ENCODE measurements around the gene ZNF212. TPM values are rescaled to one million over a fixed set of nuclear protein-coding genes. Genes with fewer than 3 reads are reported as not detected.
"Not testable (repeated sequence)": the region's sequence is repeated elsewhere in the genome, so short reads cannot be mapped to it uniquely, and the experiment has no call there.

ZNF212 gene
- total and polyA plus RNA-seq, 4 experiments from 2014 or later: 4.5 to 24.0 (median 15.4) TPM

DNA sequence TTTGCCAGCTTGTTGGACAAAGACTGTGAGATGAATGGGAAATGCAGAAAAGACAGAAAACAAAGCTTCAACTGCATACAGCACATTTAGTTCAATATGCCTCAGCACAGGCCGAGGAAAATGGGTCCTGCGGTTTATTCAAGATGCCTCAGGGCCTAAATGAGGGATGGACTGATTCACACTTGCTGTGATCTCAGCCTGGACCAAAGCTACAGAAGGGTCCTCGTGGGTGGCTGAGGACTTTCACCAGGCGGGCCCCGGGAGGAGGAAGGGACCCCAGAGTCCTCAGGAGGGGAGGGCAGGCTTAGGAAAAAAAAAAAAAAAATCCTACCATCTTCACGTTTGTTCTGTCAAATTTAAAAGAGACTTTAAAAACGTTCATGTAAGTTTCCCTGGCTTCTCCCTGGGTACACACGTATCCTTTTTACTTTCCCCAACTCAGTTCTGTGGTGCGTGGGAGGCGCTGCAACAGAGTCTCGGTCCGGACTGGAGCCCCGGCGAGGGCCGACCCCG lies 21.9 kb downstream of the ZNF212 start:
- Mint-ChIP-seq H3K4me1 (peaks cover 13 to 33% (median 21%) of the 10 kb centered on the region in 4 donors), H3K4me3 (peak overlapping the region; percentile 84 to 92 (median 87)), H3K27ac (peak overlapping the region; percentile 87 to 95 (median 92)), H3K36me3 (peaks cover 4 to 15% of the 10 kb centered on the region in 2 donors), H3K9me3 (no peaks in the 10 kb centered on the region), H3K27me3 (no peaks in the 10 kb centered on the region)
- DNase-seq: peak in 1 of 5 donors; percentile 21
- intact Hi-C loops (cut with micrococcal nuclease): loop anchor here (10.0 kb wide), 1 partner anchor 277 kb away; no protein-coding TSS in a partner anchor
- ChIA-PET CTCF (ENCODE audit: partially characterized antibody) (interaction anchor here (0.6 to 4.3 kb wide), 14 partner anchors 9 to 593 kb away, joined by 3 to 63 read pairs (median 5); partner anchors contain the start of genes PDIA4, ZNF212 and ZNF777), POLR2A (ENCODE audit: partially characterized antibody) (interaction anchor here (0.9 to 4.9 kb wide), 17 partner anchors 9 to 363 kb away, joined by 3 to 102 read pairs (median 6); partner anchors contain the start of genes ZNF282, ZNF398, ZNF425 and ZNF777)
- peaks cover 2% of the 10 kb centered on the region for H3K36me3 ChIP-seq (ENCODE audit: insufficient read depth, low read length)
- no peaks in the 10 kb centered on the region for H3K9me3 ChIP-seq (ENCODE audit: control insufficient read depth in 1 of 2, low read length in 2 of 2)
- peak overlapping the region; percentile 68 for H3K27ac ChIP-seq (ENCODE audit: low read depth, low read length)
- H3K27me3 ChIP-seq (ENCODE audit: insufficient read depth, low read length): no peaks in the 10 kb centered on the region
- H3K4me1 ChIP-seq (ENCODE audit: insufficient read depth, low read length): peaks cover 25% of the 10 kb centered on the region
- H3K4me3 ChIP-seq (ENCODE audit: low read length in 2 of 2): peak overlapping the region; percentile 52 to 61

GRCh38 chr7:149261829-149262617 lies 22.6 kb downstream of the ZNF212 start, which contains the start of gene ZNF783:
Gene ZNF783, plus strand, starts transcription at chr7:149262196. Its CDS starts 138 bp downstream, at chr7:149262334.
- Histone ChIP-seq H3K36me3 (ENCODE audit: insufficient read depth, low read length) (peaks cover 8% of the 10 kb centered on the region), H3K4me1 (ENCODE audit: insufficient read depth, low read length) (peaks cover 25% of the 10 kb centered on the region), H3K9me3 (ENCODE audit: control insufficient read depth in 1 of 2, low read length in 2 of 2) (no peaks in the 10 kb centered on the region), H3K27ac (ENCODE audit: low read depth, low read length) (peak within 1 kb of the TSS; percentile 68), H3K27me3 (ENCODE audit: insufficient read depth, low read length) (no peaks in the 10 kb centered on the region), H3K4me3 (ENCODE audit: low read length in 2 of 2) (peak within 1 kb of the TSS; percentile 52 to 61)
- Mint-ChIP-seq H3K4me1 (peaks cover 13 to 33% (median 21%) of the 10 kb centered on the region in 4 donors), H3K27me3 (no peaks in the 10 kb centered on the region), H3K9me3 (no peaks in the 10 kb centered on the region), H3K36me3 (peaks cover 8 to 21% of the 10 kb centered on the region in 2 donors), H3K27ac (peak within 1 kb of the TSS; percentile 87 to 95 (median 92)), H3K4me3 (peak within 1 kb of the TSS; percentile 84 to 92 (median 87))
- POLR2A ChIA-PET (ENCODE audit: partially characterized antibody): interaction anchor here (0.9 to 4.9 kb wide), 17 partner anchors 8 to 362 kb away, joined by 3 to 102 read pairs (median 6); partner anchors contain the start of genes ZNF282, ZNF398, ZNF425 and ZNF777
- CTCF ChIA-PET (ENCODE audit: partially characterized antibody): interaction anchor here (0.7 to 4.3 kb wide), 13 partner anchors 10 to 363 kb away, joined by 3 to 63 read pairs (median 5); partner anchors contain the start of genes PDIA4, ZNF212 and ZNF777
- intact Hi-C loops (cut with micrococcal nuclease): loop anchor here (1.0 to 10.0 kb wide), 5 partner anchors 23 to 277 kb away; partner anchors contain the start of genes ZNF212 and ZNF746
- DNase-seq: peak; percentile 84 to 89 (median 87)

DNA sequence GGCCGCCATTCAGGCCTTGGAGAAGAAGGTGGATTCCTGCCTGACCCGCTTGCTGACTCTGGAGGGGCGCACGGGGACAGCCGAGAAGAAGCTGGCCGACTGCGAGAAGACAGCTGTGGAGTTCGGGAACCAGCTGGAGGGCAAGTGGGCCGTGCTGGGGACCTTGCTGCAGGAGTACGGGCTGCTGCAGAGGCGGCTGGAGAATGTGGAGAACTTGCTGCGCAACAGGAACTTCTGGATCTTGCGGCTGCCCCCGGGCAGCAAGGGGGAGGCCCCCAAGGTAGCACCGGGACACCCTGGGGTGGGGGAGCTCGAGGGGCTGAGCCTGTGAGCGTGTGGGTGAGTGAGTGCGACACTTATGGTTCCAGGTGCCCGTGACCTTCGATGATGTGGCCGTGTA lies 27.0 kb downstream of the ZNF212 start:
- POLR2A ChIA-PET (ENCODE audit: partially characterized antibody): no interaction called here
- CTCF ChIA-PET (ENCODE audit: partially characterized antibody): interaction anchor here (3.0 kb wide), 1 partner anchor 19 kb away, joined by 13 read pairs; no protein-coding TSS in a partner anchor
- no peaks in the 10 kb centered on the region for H3K27me3 Mint-ChIP-seq

DNA sequence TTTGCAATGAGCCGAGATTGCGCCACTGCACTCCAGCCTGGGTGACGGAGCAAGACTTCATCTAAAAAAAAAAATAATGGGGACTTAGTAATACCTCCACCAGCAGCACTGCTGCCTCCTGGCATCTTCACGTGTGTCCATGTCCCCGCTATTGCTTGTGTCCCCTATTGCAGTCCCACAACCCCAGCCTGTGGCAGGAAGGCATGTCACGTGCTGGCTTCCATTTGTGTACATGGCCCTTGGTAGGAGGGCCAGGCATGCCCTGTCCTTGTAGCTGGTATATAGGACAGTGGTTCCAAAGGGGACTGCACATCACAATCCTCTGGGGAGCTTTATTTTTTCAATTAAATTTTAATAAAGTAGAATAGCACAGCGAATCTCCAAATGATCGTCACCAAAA lies 28.3 kb downstream of the ZNF212 start:
- no peaks in the 10 kb centered on the region for H3K9me3 ChIP-seq (ENCODE audit: control insufficient read depth in 1 of 2, low read length in 2 of 2)
- no peak overlapping the region for H3K27ac ChIP-seq (ENCODE audit: low read depth, low read length)
- peaks cover 33% of the 10 kb centered on the region for H3K36me3 ChIP-seq (ENCODE audit: insufficient read depth, low read length)
- Mint-ChIP-seq H3K4me3 (no peak overlapping the region), H3K27me3 (no peaks in the 10 kb centered on the region), H3K9me3 (no peaks in the 10 kb centered on the region), H3K36me3 (peaks cover 34 to 67% of the 10 kb centered on the region in 2 donors), H3K27ac (peak overlapping the region in 1 of 7 donors; percentile 36), H3K4me1 (peaks cover 11 to 21% (median 13%) of the 10 kb centered on the region in 4 donors)
- ChIA-PET POLR2A (ENCODE audit: partially characterized antibody) (interaction anchor here (2.2 kb wide), 1 partner anchor 17 kb away, joined by 7 read pairs; no protein-coding TSS in a partner anchor), CTCF (ENCODE audit: partially characterized antibody) (no interaction called here)
- no peaks in the 10 kb centered on the region for H3K27me3 ChIP-seq (ENCODE audit: insufficient read depth, low read length)
- intact Hi-C loops (cut with micrococcal nuclease): loop anchor here (10.0 kb wide), 1 partner anchor 283 kb away; no protein-coding TSS in a partner anchor
- H3K4me1 ChIP-seq (ENCODE audit: insufficient read depth, low read length): peaks cover 16% of the 10 kb centered on the region
- no peak overlapping the region for H3K4me3 ChIP-seq (ENCODE audit: low read length in 2 of 2)
- no peak for DNase-seq

More for the DNA sequence above, 27.0 kb downstream of the ZNF212 start:
- Histone ChIP-seq H3K4me1 (ENCODE audit: insufficient read depth, low read length) (peaks cover 21% of the 10 kb centered on the region), H3K4me3 (ENCODE audit: low read length in 2 of 2) (no peak overlapping the region), H3K36me3 (ENCODE audit: insufficient read depth, low read length) (peaks cover 30% of the 10 kb centered on the region), H3K27me3 (ENCODE audit: insufficient read depth, low read length) (no peaks in the 10 kb centered on the region), H3K27ac (ENCODE audit: low read depth, low read length) (no peak overlapping the region), H3K9me3 (ENCODE audit: control insufficient read depth in 1 of 2, low read length in 2 of 2) (no peaks in the 10 kb centered on the region)
- Mint-ChIP-seq H3K4me3 (no peak overlapping the region), H3K4me1 (peaks cover 9 to 24% (median 17%) of the 10 kb centered on the region in 4 donors), H3K36me3 (peaks cover 33 to 57% of the 10 kb centered on the region in 2 donors), H3K27ac (no peak overlapping the region), H3K9me3 (no peaks in the 10 kb centered on the region)
- DNase-seq: no peak
- intact Hi-C loops (cut with micrococcal nuclease): loop anchor here (10.0 kb wide), 1 partner anchor 282 kb away; no protein-coding TSS in a partner anchor

- H3K27me3 ChIP-seq (ENCODE audit: insufficient read depth, low read length); H3K4me3 ChIP-seq (ENCODE audit: low read length in 2 of 2); intact Hi-C loops (cut with micrococcal nuclease); H3K9me3 Mint-ChIP-seq; H3K4me1 Mint-ChIP-seq; H3K27ac ChIP-seq (ENCODE audit: low read depth, low read length); DNase-seq; H3K9me3 ChIP-seq (ENCODE audit: control insufficient read depth in 1 of 2, low read length in 2 of 2); H3K4me3 Mint-ChIP-seq; H3K4me1 ChIP-seq (ENCODE audit: insufficient read depth, low read length); H3K27me3 Mint-ChIP-seq; POLR2A ChIA-PET (ENCODE audit: partially characterized antibody): not testable (repeated sequence)
- Mint-ChIP-seq H3K27ac (peak overlapping the region in 1 of 7 donors; percentile 62), H3K36me3 (peaks cover 41 to 73% of the 10 kb centered on the region in 2 donors)
- CTCF ChIA-PET (ENCODE audit: partially characterized antibody): interaction anchor here (1.6 to 5.8 kb wide), 2 partner anchors 12 to 36 kb away, joined by 3 to 20 read pairs; partner anchors contain the start of gene ZNF783
- peaks cover 26% of the 10 kb centered on the region for H3K36me3 ChIP-seq (ENCODE audit: insufficient read depth, low read length)
These were observed 35.0 kb downstream of the ZNF212 start for GRCh38 chr7:149274424-149274823.

DNA sequence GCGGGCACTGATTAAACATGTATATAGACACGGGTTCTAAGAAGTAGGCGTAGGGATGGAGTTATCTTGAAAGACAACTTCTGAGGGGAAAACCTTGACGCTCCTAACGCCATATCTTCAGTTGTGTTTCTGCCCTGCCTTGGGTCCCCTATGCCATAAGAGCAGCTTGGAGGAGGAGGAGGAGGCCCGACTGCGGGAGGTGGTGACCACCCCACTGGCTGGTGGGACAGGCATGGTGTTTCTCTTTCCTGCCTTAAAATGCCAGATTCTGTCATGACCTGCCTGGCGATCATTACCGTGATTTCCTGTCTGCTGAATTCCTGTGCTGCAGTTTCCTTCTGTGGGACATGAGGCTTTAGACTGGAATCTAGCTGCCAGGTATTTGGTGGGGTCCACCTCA lies 38.4 kb downstream of the ZNF212 start:
- intact Hi-C loops (cut with micrococcal nuclease): no loop called here
- POLR2A ChIA-PET (ENCODE audit: partially characterized antibody): interaction anchor here (0.9 kb wide), 1 partner anchor 16 kb away, joined by 3 read pairs; the partner anchor contains the start of gene ZNF783
- H3K27ac Mint-ChIP-seq: no peak overlapping the region
- Histone ChIP-seq H3K9me3 (ENCODE audit: control insufficient read depth in 1 of 2, low read length in 2 of 2) (no peaks in the 10 kb centered on the region), H3K4me3 (ENCODE audit: low read length in 2 of 2) (no peak overlapping the region), H3K36me3 (ENCODE audit: insufficient read depth, low read length) (peaks cover 18% of the 10 kb centered on the region), H3K27me3 (ENCODE audit: insufficient read depth, low read length) (no peaks in the 10 kb centered on the region), H3K27ac (ENCODE audit: low read depth, low read length) (no peak overlapping the region), H3K4me1 (ENCODE audit: insufficient read depth, low read length) (no peaks in the 10 kb centered on the region)
- no peak for DNase-seq
- no peak overlapping the region for H3K4me3 Mint-ChIP-seq
- peaks cover 0 to 2% (median 0%) of the 10 kb centered on the region in 8 donors for H3K9me3 Mint-ChIP-seq
- no peaks in the 10 kb centered on the region for H3K27me3 Mint-ChIP-seq
- peaks cover 0 to 12% (median 4%) of the 10 kb centered on the region in 4 donors for H3K4me1 Mint-ChIP-seq
- peaks cover 38 to 59% of the 10 kb centered on the region in 2 donors for H3K36me3 Mint-ChIP-seq
- CTCF ChIA-PET (ENCODE audit: partially characterized antibody): interaction anchor here (5.8 kb wide), 1 partner anchor 16 kb away, joined by 20 read pairs; the partner anchor contains the start of gene ZNF783

Measured in CD4-positive, alpha-beta memory T cell (primary cell).